ENCODE measurements around the gene CARM1.
"Not testable (repeated sequence)": the region's sequence is repeated elsewhere in the genome, so short reads cannot be mapped to it uniquely, and the experiment has no call there.

The CARM1 gene

GRCh38 chr19:10835754-10836478 lies 35.4 kb upstream of the CARM1 start, which contains the start of gene TMED1:
TSS of gene TMED1 (minus strand) at chr19:10836212. CDS start at chr19:10836191, 21 bp downstream.
- Histone ChIP-seq H3K4me3 (ENCODE audit: low read length) (peak within 1 kb of the TSS; percentile 80), H3K9ac (ENCODE audit: low read length) (peak within 1 kb of the TSS; percentile 83), H3K4me1 (ENCODE audit: control insufficient read depth, insufficient read depth, low read length) (peaks cover 17% of the 10 kb centered on the region), H3K9me3 (ENCODE audit: control insufficient read depth, low read length) (peaks cover 5% of the 10 kb centered on the region), H3K36me3 (ENCODE audit: control insufficient read depth, insufficient read depth, low read length) (peaks cover 16% of the 10 kb centered on the region), H3K27me3 (ENCODE audit: control insufficient read depth, insufficient read depth, low read length) (no peaks in the 10 kb centered on the region)

GRCh38 chr19:10836479-10837330 lies 34.6 kb upstream of the CARM1 start:
- Histone ChIP-seq H3K4me3 (ENCODE audit: low read length) (peak overlapping the region; percentile 80), H3K9me3 (ENCODE audit: control insufficient read depth, low read length) (peaks cover 5% of the 10 kb centered on the region), H3K9ac (ENCODE audit: low read length) (peak overlapping the region; percentile 83), H3K4me1 (ENCODE audit: control insufficient read depth, insufficient read depth, low read length) (peaks cover 17% of the 10 kb centered on the region), H3K36me3 (ENCODE audit: control insufficient read depth, insufficient read depth, low read length) (peaks cover 16% of the 10 kb centered on the region), H3K27me3 (ENCODE audit: control insufficient read depth, insufficient read depth, low read length) (no peaks in the 10 kb centered on the region)

- not testable (repeated sequence) for H3K9ac ChIP-seq (ENCODE audit: low read length); H3K36me3 ChIP-seq (ENCODE audit: control insufficient read depth, insufficient read depth, low read length); H3K4me3 ChIP-seq (ENCODE audit: low read length); H3K9me3 ChIP-seq (ENCODE audit: control insufficient read depth, low read length); H3K27me3 ChIP-seq (ENCODE audit: control insufficient read depth, insufficient read depth, low read length)
- peaks cover 17% of the 10 kb centered on the region for H3K4me1 ChIP-seq (ENCODE audit: control insufficient read depth, insufficient read depth, low read length)
Measured at GRCh38 chr19:10837649-10838048, 33.7 kb upstream of the CARM1 start.

- Histone ChIP-seq H3K4me1 (ENCODE audit: control insufficient read depth, insufficient read depth, low read length) (peaks cover 17% of the 10 kb centered on the region), H3K9ac (ENCODE audit: low read length) (no peak overlapping the region), H3K4me3 (ENCODE audit: low read length) (no peak overlapping the region), H3K27me3 (ENCODE audit: control insufficient read depth, insufficient read depth, low read length) (peaks cover 2% of the 10 kb centered on the region), H3K36me3 (ENCODE audit: control insufficient read depth, insufficient read depth, low read length) (peaks cover 1% of the 10 kb centered on the region), H3K9me3 (ENCODE audit: control insufficient read depth, low read length) (peaks cover 5% of the 10 kb centered on the region)
Measured at GRCh38 chr19:10838377-10838776, 33.0 kb upstream of the CARM1 start.

GRCh38 chr19:10839114-10840050 lies 32.0 kb upstream of the CARM1 start:
- H3K9ac ChIP-seq (ENCODE audit: low read length), result no peak overlapping the region
- peaks cover 17% of the 10 kb centered on the region for H3K4me1 ChIP-seq (ENCODE audit: control insufficient read depth, insufficient read depth, low read length)
- H3K27me3 ChIP-seq (ENCODE audit: control insufficient read depth, insufficient read depth, low read length), result peaks cover 3% of the 10 kb centered on the region
- H3K36me3 ChIP-seq (ENCODE audit: control insufficient read depth, insufficient read depth, low read length), result no peaks in the 10 kb centered on the region
- H3K9me3 ChIP-seq (ENCODE audit: control insufficient read depth, low read length), result peaks cover 5% of the 10 kb centered on the region
- H3K4me3 ChIP-seq (ENCODE audit: low read length), result no peak overlapping the region

- no peaks in the 10 kb centered on the region for H3K36me3 ChIP-seq (ENCODE audit: control insufficient read depth, insufficient read depth, low read length)
- peaks cover 3% of the 10 kb centered on the region for H3K27me3 ChIP-seq (ENCODE audit: control insufficient read depth, insufficient read depth, low read length)
- no peaks in the 10 kb centered on the region for H3K9me3 ChIP-seq (ENCODE audit: control insufficient read depth, low read length)
- H3K4me3 ChIP-seq (ENCODE audit: low read length), result no peak overlapping the region
- H3K4me1 ChIP-seq (ENCODE audit: control insufficient read depth, insufficient read depth, low read length), result no peaks in the 10 kb centered on the region
- H3K9ac ChIP-seq (ENCODE audit: low read length), result no peak overlapping the region
Measured at GRCh38 chr19:10842788-10843187, 28.6 kb upstream of the CARM1 start.

- Histone ChIP-seq H3K4me1 (ENCODE audit: control insufficient read depth, insufficient read depth, low read length) (no peaks in the 10 kb centered on the region), H3K4me3 (ENCODE audit: low read length) (no peak overlapping the region), H3K27me3 (ENCODE audit: control insufficient read depth, insufficient read depth, low read length) (peaks cover 7% of the 10 kb centered on the region), H3K36me3 (ENCODE audit: control insufficient read depth, insufficient read depth, low read length) (no peaks in the 10 kb centered on the region), H3K9me3 (ENCODE audit: control insufficient read depth, low read length) (no peaks in the 10 kb centered on the region), H3K9ac (ENCODE audit: low read length) (no peak overlapping the region)
Measured at GRCh38 chr19:10846500-10847202, 24.7 kb upstream of the CARM1 start.

- Histone ChIP-seq H3K4me1 (ENCODE audit: control insufficient read depth, insufficient read depth, low read length) (no peaks in the 10 kb centered on the region), H3K9ac (ENCODE audit: low read length) (no peak within 1 kb of the TSS), H3K36me3 (ENCODE audit: control insufficient read depth, insufficient read depth, low read length) (no peaks in the 10 kb centered on the region), H3K9me3 (ENCODE audit: control insufficient read depth, low read length) (no peaks in the 10 kb centered on the region), H3K27me3 (ENCODE audit: control insufficient read depth, insufficient read depth, low read length) (peaks cover 5% of the 10 kb centered on the region), H3K4me3 (ENCODE audit: low read length) (no peak within 1 kb of the TSS)
Measured at GRCh38 chr19:10848230-10848856, 23.0 kb upstream of the CARM1 start, which contains the start of gene C19orf38. TSS of gene C19orf38 (plus strand) at chr19:10848415. CDS start at chr19:10848509, 94 bp downstream.

- Histone ChIP-seq H3K27me3 (ENCODE audit: control insufficient read depth, insufficient read depth, low read length) (peaks cover 4% of the 10 kb centered on the region), H3K9ac (ENCODE audit: low read length) (no peak overlapping the region), H3K4me1 (ENCODE audit: control insufficient read depth, insufficient read depth, low read length) (no peaks in the 10 kb centered on the region), H3K9me3 (ENCODE audit: control insufficient read depth, low read length) (no peaks in the 10 kb centered on the region), H3K36me3 (ENCODE audit: control insufficient read depth, insufficient read depth, low read length) (no peaks in the 10 kb centered on the region), H3K4me3 (ENCODE audit: low read length) (no peak overlapping the region)
Measured at GRCh38 chr19:10850631-10851030, 20.7 kb upstream of the CARM1 start.

GRCh38 chr19:10852098-10852800 lies 19.1 kb upstream of the CARM1 start:
- Histone ChIP-seq H3K4me3 (ENCODE audit: low read length) (no peak overlapping the region), H3K9me3 (ENCODE audit: control insufficient read depth, low read length) (no peaks in the 10 kb centered on the region), H3K36me3 (ENCODE audit: control insufficient read depth, insufficient read depth, low read length) (no peaks in the 10 kb centered on the region), H3K27me3 (ENCODE audit: control insufficient read depth, insufficient read depth, low read length) (peaks cover 4% of the 10 kb centered on the region), H3K9ac (ENCODE audit: low read length) (no peak overlapping the region), H3K4me1 (ENCODE audit: control insufficient read depth, insufficient read depth, low read length) (no peaks in the 10 kb centered on the region)
